Stimulated activated CD4-positive, alpha-beta T cell treated with anti-CD3 and anti-CD28 coated beads, Interleukin-12 subunit alpha, Interleukin-12 subunit beta, amount 100 ng/mL, for 24 hours (primary cell): ENCODE measurements around the gene MYO7A.

Experiments
- DNase-seq, 2 experiments: peaks; one replicate each; pipeline ENCODE4 v3.0.0-alpha.2; 2020; ENCODE audit warnings: low read depth in 2 of 2

Gene MYO7A

DNA sequence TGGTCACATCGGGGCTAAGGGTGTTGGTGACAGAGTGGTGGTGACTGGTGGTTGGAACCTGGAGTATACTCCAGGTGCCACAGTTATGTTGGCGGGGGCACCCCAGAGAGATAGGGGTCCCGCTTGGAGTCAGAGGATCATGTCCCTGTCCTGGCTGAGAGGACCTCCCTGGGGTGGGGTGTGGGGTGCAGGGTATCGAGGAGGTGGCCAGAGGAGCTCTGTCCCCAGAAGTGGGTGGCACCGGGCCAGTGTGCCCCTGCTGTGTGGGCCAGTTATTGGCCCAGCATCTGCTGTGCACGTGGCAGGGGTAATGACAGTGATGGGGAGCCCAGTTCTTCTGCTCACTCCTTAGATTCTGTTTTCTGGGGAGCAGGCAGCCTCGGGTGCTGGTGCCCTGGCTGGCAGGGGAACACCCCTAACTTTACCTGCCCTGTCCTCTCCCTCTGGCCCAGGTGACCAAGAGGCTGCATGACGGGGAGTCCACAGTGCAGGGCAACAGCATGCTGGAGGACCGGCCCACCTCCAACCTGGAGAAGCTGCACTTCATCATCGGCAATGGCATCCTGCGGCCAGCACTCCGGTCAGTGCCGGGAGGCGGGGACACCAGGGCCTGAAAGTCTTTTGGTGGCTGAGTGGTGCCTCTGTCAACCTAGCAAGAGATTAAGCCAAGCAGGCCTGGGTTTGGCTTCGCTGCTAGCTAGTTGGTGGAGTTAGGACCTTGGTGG is 56.3 kb downstream of the MYO7A start:
- DNase-seq: no peak

DNA sequence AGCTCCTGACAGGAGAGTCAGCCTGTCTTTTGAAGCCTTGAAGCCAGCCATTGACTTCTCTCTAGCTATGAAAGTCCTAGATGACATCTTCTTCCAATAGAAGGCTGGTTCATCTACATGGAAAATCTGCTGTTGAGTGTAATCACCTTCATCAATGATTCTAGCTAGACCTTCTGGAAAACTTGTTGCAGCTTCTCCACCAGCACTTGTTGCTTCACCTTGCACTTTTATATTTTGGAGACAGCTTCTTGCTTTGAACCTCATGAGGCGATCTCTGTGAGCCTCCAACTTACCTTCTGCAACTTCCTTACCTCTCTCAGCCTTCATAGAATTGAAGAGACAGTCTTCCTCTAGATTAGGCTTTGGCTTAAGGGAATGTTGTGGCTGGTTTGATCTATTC is 58.3 kb downstream of the MYO7A start:
- DNase-seq: no peak

DNA sequence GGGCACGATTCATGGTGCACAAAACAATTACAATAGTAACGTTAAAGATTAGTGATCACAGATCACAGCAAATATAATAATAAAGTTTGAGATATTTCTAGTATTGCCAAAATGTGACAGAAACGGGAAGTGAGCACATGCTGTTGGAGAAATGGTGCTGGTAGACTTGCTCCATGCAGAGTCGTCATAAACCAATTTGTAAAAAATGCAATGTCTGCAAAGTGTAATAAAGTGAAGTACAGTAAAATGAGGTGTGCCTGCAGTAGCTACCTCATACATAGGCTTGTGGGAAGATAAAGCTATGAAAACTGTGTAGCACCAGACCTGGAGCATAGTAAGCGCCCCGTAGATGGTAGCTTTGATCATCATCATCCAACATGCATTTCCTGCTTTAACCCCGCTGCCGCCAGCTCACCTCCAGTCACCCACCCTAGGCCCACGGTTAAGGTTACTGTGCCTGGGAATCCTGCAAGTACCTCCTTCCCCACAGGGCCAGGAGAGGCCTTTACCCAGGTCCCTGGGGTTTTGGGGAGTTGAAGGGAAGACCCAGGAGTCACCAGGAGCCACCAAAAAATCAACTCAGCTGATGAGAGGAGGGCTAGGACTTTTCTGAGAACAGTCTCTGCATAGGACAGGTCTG is 59.2 kb downstream of the MYO7A start:
- DNase-seq: no peak

DNA sequence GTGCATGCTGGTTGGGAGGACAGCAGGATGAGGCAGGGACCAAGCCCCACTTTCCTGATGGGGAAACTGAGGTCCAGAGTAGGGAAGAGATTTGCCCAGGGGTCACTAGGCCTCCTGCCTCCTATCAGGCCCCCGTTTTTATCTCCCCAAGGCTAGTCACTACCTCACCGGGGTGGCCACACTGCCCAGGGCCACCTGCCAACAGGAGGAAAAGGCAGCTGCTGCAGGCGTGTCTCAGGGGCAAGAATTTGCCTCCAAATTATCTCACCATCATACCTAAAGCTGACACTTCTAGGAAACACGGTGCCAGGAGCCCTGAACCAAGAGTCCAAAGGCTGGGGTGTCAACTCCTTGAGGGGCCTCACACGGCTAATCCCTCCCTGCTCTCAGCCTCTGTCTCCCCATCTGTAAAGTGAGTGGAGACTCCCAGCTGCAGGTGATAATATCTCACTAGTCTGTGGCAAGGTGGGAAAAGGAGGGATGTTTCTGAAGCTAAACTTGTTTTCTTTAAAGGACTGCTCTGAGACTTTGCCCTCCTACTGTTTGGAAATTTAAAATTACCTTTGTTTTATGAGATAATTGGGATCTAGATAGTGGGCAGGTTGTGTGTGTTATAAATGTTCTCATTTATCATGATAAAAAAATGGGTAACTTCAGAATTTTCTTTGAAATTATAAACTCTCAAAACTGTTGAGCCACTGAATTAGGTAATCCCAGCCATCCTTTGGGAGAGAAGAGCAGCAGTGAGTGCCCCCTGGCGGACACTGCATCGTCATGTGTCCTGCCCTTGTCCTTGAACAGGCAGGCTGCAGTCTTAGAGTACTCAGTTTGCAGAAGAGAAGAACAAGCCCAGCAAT is 60.0 kb downstream of the MYO7A start:
- DNase-seq: peak; percentile 25 to 67

DNA sequence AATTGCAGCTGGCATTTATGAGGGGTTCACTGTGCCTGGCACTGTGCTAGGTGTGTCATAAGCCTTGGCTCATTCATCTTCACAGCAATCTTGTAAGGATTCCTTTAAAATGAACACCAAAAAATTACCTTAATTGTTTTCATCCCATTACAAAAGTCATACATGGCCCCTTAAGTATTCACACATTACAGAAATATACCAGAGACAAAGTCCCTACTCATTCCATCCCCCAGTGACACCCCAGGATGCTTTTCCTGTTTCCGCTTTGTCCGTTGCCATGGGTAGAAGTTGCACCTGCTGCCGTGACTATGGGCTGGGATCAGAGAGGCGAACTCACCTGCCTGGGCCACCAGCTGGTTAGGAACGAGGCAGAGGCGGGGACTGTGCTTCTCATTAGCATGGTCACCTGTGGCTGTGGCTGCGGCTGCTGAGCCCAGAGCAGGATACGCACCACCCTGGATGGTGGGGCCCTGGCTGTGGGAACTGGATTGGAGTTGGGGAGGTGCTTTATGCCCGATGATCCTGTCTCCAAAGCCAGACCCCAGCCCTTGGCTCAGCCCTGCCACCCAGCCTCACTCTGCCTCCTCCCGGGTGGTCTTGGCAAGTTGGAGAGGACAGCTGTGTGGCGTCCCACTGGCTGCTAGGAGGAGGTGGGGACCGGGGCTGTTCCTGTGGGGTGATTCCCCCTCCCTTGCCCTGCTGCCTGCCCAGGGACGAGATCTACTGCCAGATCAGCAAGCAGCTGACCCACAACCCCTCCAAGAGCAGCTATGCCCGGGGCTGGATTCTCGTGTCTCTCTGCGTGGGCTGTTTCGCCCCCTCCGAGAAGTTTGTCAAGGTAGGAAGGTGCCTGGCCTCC is 60.8 kb downstream of the MYO7A start:
- DNase-seq: no peak

DNA sequence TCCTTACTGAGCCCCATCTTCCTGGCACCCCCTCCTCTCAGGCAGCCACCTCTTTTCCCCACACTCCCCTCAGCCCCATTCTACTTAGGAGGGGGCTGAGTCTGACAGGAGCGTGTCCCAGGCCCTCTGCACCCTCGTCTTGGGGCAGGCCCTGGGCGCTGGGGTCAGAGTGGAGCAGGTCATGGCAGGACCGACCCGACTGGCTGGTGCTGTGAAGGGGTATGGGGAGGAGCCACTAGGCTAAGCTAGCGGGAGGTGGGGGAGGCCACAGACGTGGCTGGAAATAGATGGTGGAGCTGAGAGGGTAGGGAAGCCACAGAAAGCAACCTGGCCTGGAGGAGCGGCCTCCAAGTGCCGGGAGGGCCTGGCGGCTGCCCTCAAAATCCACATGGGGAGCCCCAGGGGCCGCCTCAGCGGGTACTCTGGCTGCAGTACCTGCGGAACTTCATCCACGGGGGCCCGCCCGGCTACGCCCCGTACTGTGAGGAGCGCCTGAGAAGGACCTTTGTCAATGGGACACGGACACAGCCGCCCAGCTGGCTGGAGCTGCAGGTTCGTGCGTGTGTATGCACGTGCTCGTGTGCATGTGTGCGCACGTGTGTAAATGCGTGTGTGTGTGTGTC is 61.7 kb downstream of the MYO7A start:
- DNase-seq: no peak

DNA sequence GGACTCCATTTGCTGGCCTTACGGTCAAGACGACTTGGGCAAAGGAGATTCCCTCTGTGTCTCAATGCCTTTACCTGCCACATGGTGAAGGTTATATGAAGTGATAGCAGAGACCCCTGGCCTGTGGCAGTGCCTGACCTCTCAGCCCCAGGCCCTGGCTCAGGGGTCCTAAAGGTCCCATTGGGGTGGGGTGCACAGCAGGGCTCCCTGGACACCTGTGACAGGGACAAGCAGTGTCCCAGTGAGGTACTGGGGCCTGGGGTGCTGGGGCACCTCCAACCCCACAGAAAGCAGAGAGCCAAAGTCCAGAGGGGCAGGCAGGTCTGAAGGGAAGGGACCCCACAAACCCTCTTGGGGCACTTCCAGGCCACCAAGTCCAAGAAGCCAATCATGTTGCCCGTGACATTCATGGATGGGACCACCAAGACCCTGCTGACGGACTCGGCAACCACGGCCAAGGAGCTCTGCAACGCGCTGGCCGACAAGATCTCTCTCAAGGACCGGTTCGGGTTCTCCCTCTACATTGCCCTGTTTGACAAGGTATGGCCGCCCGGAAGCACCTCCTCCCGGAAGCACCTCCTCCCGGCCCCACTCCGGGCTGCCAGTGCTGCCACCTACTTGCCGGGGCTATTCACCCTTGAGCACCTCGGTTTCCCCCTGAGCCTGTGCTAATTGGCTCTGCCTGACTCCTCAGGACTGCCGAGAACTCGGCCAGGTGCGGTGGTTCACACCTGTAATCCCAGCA is 62.5 kb downstream of the MYO7A start:
- DNase-seq: no peak

DNA sequence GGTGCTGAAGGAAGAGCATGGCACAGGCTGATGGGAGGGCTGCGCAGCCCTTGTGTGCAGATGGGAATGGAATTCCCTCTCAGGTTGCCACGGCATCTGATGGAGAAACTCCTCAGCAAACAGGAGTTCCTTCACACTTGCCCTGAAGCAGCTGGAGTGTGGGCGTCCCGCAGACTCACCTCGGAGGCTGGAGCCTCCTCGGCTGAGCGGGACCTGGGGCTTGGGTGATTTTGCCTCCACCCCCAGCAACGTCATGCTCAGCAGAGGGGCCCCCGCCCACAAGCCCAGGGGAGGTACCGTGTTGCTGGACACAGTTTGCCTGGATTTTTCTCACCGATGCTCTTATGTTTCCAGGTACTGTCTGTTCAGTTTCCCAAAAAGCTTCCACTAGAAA is 63.4 kb downstream of the MYO7A start:
- no peak for DNase-seq

DNA sequence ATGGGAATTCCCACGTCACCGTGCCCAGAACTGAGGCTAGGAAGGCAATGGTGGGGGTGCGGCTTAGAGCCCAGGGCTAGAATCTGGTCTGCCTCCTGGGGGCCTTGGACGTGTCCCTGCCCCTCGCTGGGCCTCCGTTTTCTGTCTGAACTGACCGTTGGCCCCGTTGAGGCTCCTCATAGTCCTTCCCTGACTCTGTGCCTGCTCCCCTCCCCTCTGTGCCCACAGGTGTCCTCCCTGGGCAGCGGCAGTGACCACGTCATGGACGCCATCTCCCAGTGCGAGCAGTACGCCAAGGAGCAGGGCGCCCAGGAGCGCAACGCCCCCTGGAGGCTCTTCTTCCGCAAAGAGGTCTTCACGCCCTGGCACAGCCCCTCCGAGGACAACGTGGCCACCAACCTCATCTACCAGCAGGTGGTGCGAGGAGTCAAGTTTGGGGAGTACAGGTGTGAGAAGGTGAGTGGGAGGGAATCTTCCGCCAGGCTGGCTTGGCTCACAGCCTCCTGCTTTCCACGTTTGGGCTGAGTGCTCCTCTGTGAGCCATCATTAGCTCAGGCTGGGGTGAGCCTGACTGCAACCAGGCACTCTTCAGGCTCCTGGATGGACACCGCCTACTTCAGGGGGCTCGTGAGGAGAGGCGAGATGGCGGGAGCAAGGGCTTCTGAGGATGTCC is 63.9 kb downstream of the MYO7A start:
- peak; percentile 31 to 54 for DNase-seq

DNA sequence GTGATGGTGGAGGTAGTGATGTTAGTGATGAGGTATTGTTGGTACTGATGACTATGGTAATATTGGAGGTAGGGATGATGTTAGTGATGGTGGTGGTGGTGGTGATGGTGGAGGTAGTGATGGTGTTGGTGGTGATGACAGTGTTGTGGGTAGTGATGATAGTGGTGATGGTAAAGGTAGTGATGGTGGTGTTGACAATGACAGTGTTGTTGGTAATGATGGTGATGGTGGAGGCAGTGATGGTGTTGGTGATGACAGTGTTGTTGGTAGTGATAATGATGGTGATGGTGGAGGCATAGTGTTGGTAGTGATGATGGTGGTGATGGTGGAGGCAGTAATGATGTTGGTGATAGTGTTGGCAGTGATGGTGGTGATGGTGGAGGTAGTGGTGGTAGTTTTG is 65.1 kb downstream of the MYO7A start:
- DNase-seq: no peak

DNA sequence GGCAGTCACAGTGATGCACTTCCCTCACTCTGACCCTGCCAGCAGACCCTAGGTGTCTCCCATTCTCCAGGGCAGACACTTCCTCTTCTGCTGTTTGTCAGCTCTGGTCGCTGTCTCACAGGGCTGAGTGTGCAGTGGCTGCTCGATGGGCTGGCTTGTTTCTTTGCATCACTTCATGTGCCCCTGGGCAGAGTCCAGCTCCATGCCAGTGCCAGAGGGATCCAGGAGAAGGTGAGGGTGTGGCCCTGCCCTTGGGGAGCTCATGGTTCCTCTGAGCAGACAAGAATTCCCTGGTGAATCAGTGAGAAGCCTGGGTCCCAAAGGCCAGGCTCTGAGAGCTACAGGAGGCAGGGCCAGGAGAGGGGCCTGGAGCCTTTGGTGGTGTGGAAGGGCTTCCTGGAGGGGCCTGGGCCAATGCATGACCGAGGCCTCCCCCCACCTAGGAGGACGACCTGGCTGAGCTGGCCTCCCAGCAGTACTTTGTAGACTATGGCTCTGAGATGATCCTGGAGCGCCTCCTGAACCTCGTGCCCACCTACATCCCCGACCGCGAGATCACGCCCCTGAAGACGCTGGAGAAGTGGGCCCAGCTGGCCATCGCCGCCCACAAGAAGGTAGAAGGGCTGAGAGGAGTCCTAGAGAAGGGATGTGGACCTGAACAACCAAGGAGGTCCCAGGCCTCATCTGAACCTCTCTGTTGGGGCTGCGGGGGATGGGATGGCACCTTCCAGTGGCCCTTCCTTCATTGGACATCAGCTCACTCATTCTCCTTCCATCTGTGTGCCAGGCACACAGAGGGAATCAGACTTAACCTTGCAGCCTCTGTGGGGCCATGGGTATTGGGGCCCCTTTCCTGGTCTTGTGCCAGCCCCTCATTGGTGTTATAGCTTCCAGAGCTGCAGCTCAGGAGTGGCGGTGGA is 66.1 kb downstream of the MYO7A start:
- no peak for DNase-seq

DNA sequence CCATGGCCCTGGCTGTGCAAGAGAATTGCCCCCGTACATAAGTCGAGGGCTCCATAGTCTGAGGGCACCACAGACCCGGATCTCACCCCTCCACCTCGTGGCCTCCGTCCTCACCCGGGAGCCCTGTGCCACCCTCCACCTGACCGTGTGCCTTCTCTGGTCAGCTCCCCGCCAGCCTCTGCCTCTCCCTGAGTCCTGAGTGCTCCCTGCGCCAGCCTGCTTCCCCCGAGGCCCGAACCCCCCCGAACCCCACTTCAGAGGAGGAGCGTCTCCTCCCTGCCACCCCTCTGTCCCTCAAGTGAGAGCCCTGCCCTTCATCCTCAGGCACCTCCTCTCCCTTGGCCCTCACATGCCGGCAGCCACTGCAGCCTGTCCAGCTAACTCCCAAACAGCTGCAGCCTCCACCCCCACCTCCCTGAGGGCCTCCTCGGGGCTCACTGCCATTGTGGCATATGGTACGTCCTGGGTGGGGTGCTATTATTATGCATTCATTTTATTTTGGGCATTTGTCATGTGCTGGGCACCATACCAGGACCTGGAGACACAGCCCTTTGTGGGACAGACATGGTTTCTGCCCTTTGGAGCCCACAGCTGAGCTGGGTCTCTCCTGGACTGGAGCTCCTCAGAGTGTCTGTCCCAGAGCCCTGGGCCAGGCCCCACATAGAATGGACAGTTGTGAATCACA is 67.2 kb downstream of the MYO7A start:
- DNase-seq: no peak

DNA sequence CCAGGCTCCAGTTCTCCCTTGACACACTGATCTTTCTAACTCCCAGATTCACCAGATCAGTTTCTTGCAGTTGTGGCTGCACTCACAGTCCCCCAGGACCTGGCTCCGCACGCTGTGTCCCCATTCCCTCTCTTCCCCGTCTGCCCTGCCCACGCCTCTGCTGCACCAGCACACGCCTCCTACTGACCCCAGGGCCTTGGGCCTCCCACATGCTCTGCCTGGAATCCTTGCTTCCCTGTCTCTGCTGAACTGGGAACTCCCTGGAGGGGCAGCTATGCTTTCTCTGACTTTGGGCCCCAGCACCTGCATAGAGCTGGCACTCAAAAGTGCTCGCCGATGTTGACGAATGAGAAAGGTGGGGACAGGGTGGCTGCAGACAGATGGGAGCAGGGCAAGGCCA is 68.9 kb downstream of the MYO7A start:
- no peak for DNase-seq

DNA sequence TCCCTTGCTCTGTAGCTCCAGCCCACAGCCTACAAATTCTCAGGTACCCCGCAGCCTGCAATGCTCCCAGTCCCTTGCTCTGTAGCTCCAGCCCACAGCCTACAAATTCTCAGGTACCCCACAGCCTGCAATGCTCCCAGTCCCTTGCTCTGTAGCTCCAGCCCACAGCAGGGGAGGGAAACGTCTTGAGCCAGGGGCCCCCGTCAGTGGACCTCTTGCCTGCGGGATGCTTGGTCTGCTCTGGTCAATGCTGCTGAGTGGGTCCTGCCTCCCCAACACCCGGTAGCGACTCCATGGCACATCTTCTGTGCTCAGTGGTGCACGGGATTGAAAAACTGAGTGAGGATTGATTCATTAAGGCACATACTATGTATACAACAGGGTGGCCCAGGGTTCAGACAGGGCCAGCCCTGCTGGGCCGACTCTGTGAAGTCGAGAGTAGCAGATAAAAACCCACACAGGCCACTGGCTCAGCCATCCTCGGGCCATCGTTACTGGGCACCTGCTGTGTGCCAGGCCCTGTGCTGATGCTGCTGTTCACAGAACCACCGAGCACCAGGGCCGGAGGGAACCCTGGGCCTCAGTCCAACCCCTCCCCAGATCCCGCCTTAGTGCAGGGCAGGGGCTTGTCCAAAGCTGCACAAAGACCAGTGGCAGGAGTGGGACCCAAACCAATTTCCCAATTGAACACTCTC is 69.7 kb downstream of the MYO7A start:
- DNase-seq: no peak

DNA sequence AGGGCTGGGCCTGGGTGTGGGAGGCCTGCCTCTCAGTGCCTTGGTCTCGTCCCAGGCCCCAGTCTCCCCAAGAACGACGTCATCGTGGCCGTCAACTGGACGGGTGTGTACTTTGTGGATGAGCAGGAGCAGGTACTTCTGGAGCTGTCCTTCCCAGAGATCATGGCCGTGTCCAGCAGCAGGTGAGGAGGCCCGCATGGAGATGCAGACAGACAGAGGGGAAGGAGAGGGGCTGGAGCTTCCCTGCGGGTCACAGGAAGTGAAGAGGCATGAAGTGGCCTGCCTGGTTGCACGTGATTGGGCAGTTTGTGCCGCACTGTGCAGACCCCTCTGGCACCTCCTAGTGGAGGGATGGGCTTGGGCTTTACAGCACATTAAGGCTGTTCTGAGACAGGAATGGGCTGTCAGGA is 70.4 kb downstream of the MYO7A start:
- peak in 1 of 2 experiments; percentile 18 for DNase-seq

DNA sequence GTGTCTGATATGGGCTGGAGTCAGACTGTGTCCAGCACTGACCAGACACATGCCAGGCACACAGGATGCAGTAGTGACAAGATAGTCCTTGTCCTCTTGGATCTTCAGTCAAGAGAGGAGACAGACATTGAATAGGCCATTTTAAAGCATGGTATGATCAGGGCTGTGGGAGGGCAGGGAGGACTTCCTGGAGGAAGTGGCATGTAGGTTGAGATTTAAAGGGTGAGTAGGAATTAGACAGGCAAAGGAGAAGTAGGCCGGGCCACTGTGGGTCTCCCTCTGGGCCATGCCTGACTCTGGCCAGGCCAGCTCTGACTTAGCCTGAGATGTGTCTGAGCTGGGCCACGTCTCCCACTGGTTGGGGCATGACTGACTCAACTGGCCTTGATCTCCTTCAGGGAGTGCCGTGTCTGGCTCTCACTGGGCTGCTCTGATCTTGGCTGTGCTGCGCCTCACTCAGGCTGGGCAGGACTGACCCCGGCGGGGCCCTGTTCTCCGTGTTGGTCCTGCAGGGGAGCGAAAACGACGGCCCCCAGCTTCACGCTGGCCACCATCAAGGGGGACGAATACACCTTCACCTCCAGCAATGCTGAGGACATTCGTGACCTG is 71.2 kb downstream of the MYO7A start:
- no peak for DNase-seq
